Measurements from ENCODE around the gene PPHLN1. TPM values are rescaled to one million over a fixed set of nuclear protein-coding genes. Genes with fewer than 3 reads are reported as not detected.

PPHLN1 gene
- total RNA-seq, 4 donors from 2014 or later: 44.9 to 324 (median 59.6) TPM

DNA sequence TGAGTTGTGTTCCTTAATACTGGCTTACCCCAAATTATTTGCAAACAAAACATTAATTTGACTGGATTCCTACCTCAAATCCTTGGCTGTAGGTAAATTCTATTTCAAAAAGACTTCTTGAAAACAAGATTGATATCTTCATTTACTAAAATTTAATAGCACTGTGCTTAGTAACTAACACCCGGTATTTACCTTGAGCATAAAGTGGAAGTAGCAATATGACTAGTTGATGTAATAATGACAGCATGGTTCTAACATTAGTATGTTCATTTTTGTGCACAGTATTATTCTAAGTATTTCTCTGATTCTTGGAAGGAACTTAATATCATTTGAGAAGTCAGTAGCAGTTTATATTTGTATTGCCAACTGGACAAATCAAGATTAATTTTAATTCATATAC is 96.8 kb downstream of the PPHLN1 start:
- Histone ChIP-seq H3K4me3 (no peak overlapping the region), H3K9me3 (no peaks in the 10 kb centered on the region), H3K4me1 (no peaks in the 10 kb centered on the region), H3K27me3 (no peaks in the 10 kb centered on the region), H3K36me3 (no peaks in the 10 kb centered on the region), H3K27ac (no peak overlapping the region)
- intact Hi-C loops (cut with DNase I; ENCODE audit: low total_unique reads) (no loop called here), in situ Hi-C loops (cut with MboI; ENCODE audit: low pct_ligation_motif_present in 1 of 4, low pct_unique_long_range_greater_than_20kb in 1 of 4, low sequenced_read_pairs in 3 of 4) (no loop called here)
- WGBS, 2 donors (ENCODE audit: low coverage in 1 of 2): 86 to 88% methylated on average over 1 of the region's 1 CpG
- DNase-seq: no peak
- TF ChIP-seq EP300 (IDR thresholded peaks at IDR 0.05; ENCODE audit: low read depth) (no peak), POLR2AphosphoS5 (IDR thresholded peaks at IDR 0.05) (no peak), POLR2A (IDR thresholded peaks at IDR 0.05) (no peak)
- TF ChIP-seq, protein P1, sequence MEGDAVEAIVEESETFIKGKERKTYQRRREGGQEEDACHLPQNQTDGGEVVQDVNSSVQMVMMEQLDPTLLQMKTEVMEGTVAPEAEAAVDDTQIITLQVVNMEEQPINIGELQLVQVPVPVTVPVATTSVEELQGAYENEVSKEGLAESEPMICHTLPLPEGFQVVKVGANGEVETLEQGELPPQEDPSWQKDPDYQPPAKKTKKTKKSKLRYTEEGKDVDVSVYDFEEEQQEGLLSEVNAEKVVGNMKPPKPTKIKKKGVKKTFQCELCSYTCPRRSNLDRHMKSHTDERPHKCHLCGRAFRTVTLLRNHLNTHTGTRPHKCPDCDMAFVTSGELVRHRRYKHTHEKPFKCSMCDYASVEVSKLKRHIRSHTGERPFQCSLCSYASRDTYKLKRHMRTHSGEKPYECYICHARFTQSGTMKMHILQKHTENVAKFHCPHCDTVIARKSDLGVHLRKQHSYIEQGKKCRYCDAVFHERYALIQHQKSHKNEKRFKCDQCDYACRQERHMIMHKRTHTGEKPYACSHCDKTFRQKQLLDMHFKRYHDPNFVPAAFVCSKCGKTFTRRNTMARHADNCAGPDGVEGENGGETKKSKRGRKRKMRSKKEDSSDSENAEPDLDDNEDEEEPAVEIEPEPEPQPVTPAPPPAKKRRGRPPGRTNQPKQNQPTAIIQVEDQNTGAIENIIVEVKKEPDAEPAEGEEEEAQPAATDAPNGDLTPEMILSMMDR (IDR thresholded peaks at IDR 0.05): no peak

DNA sequence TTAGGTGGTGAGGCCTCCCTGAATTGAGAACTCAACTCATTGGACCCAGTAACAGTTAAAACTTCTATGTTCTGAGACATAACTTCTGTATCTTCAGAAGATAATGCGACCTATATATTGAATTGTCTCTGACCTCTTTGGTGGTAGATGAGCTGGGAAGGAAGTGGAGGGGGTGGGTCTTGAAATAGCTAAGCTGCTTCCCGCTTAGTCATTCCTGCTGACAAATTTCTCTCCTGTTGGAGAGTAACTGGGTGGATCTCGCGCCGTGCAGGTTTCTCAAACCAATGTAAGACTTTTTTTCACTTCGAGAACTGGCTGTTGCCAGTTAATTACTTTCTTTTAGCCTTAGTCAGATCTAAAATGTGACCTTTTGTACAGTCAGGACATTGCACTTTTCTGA is 100.8 kb downstream of the PPHLN1 start:
- intact Hi-C loops (cut with DNase I; ENCODE audit: low total_unique reads) (no loop called here), in situ Hi-C loops (cut with MboI; ENCODE audit: low pct_ligation_motif_present in 1 of 4, low pct_unique_long_range_greater_than_20kb in 1 of 4, low sequenced_read_pairs in 3 of 4) (no loop called here)
- WGBS, 2 donors (ENCODE audit: low coverage in 1 of 2): 86 to 89% methylated on average over 5 to 6 of the region's 6 CpGs

DNA sequence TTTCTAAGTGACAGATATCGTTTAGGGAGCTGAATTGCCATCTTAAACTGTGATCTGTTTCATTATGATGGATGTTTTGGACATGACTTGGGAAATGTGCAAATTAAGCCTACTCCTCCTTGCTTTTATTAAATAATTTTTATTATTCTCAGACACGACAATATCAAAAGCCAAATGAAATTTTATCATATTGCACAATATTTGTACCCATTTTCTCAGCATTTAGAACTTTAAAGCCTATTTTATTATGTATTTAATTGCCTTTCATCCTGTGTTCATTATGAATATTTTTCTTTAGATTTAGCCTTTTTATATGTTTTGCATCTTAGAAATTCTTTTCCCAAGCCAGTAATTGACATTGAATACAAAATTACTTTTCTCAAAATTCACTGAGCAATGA is 102.9 kb downstream of the PPHLN1 start:
- in situ Hi-C loops (cut with MboI; ENCODE audit: low pct_ligation_motif_present in 1 of 4, low pct_unique_long_range_greater_than_20kb in 1 of 4, low sequenced_read_pairs in 3 of 4): no loop called here
- no peak overlapping the region for H3K4me3 ChIP-seq
- no peak for DNase-seq
- intact Hi-C loops (cut with DNase I; ENCODE audit: low total_unique reads): no loop called here
- WGBS, 2 donors (ENCODE audit: low coverage in 1 of 2): 31 to 68% methylated on average over 1 to 2 of the region's 2 CpGs
- no peaks in the 10 kb centered on the region for H3K36me3 ChIP-seq
- no peaks in the 10 kb centered on the region for H3K4me1 ChIP-seq
- no peaks in the 10 kb centered on the region for H3K9me3 ChIP-seq
- no peak overlapping the region for H3K27ac ChIP-seq
- TF ChIP-seq POLR2AphosphoS5 (IDR thresholded peaks at IDR 0.05): no peak
- TF ChIP-seq POLR2A (IDR thresholded peaks at IDR 0.05): no peak
- H3K27me3 ChIP-seq: no peaks in the 10 kb centered on the region

More for the DNA sequence above, 100.8 kb downstream of the PPHLN1 start:
- Histone ChIP-seq H3K27me3 (no peaks in the 10 kb centered on the region), H3K4me3 (no peak overlapping the region), H3K27ac (no peak overlapping the region), H3K9me3 (no peaks in the 10 kb centered on the region), H3K4me1 (no peaks in the 10 kb centered on the region), H3K36me3 (no peaks in the 10 kb centered on the region)
- no peak for DNase-seq
- TF ChIP-seq POLR2AphosphoS5 (IDR thresholded peaks at IDR 0.05): no peak
- TF ChIP-seq, protein P1 (IDR thresholded peaks at IDR 0.05): no peak
- TF ChIP-seq POLR2A (IDR thresholded peaks at IDR 0.05): no peak

DNA sequence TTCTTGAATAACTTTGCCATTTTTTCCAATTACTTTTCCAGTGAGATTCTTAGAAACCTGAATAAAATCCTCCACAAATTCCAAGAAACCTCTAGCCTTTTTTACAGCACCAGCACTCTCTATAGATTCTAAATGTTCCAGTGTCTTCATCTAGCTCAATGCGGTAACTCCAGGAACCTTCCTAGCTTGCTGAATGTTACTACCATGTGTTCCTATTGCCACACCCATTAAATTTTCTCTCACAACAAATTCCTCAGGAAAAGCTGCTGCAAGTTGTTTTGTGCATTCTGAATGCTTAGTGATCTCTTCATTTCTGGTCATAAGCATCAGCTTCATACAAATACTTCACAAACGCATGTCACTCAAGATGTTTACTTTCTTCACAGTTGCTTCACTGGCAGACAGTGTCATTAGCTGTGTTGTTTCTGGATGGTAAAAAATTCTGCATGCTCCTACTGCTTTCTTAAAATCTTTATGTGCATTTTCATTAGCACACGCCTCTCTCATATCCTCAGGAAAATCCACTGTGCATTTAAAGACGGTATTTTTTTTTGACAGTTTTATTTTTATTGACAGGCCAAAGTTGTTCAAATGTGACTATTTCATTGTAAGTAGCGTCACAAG is 106.7 kb downstream of the PPHLN1 start:
- Histone ChIP-seq H3K36me3 (no peaks in the 10 kb centered on the region), H3K9me3 (no peaks in the 10 kb centered on the region), H3K4me1 (no peaks in the 10 kb centered on the region), H3K4me3 (no peak overlapping the region), H3K27ac (no peak overlapping the region), H3K27me3 (no peaks in the 10 kb centered on the region)
- no peak for TF ChIP-seq POLR2A (IDR thresholded peaks at IDR 0.05)
- TF ChIP-seq, protein P1 (IDR thresholded peaks at IDR 0.05): no peak
- TF ChIP-seq POLR2AphosphoS5 (IDR thresholded peaks at IDR 0.05): no peak
- no peak for TF ChIP-seq EP300 (IDR thresholded peaks at IDR 0.05; ENCODE audit: low read depth)
- WGBS, 2 donors (ENCODE audit: low coverage in 1 of 2): 95 to 96% methylated on average over 5 of the region's 5 CpGs
- intact Hi-C loops (cut with DNase I; ENCODE audit: low total_unique reads) (no loop called here), in situ Hi-C loops (cut with MboI; ENCODE audit: low pct_ligation_motif_present in 1 of 4, low pct_unique_long_range_greater_than_20kb in 1 of 4, low sequenced_read_pairs in 3 of 4) (no loop called here)
- DNase-seq: no peak

DNA sequence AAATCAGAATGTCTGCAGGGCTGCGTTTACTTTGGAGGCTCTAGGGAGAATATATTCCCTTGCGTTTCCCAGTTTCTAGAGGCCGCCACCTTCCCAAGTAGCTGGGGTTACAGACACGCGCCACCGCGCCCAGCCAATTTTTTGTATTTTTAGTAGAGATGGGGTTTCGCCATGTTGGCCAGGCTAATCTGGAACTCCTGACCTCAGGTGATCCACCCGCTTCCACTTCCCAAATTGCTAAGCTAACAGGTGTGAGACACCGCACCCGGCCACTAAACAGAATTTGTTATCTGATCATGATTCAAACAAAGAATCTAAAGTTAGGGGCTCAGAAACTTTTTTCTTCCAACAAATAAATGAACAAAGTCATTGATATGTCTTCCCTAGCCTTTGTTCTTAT is 114.6 kb downstream of the PPHLN1 start:
- H3K27ac ChIP-seq: no peak overlapping the region
- in situ Hi-C loops (cut with MboI; ENCODE audit: low pct_ligation_motif_present in 1 of 4, low pct_unique_long_range_greater_than_20kb in 1 of 4, low sequenced_read_pairs in 3 of 4) (no loop called here), intact Hi-C loops (cut with DNase I; ENCODE audit: low total_unique reads) (no loop called here)
- DNase-seq: no peak
- peaks cover 0 to 25% (median 7%) of the 10 kb centered on the region in 4 donors for H3K36me3 ChIP-seq
- TF ChIP-seq POLR2AphosphoS5 (IDR thresholded peaks at IDR 0.05) (no peak), POLR2A (IDR thresholded peaks at IDR 0.05) (no peak), EP300 (IDR thresholded peaks at IDR 0.05; ENCODE audit: low read depth) (no peak)
- TF ChIP-seq, protein P1 (IDR thresholded peaks at IDR 0.05): no peak
- no peaks in the 10 kb centered on the region for H3K27me3 ChIP-seq
- no peaks in the 10 kb centered on the region for H3K9me3 ChIP-seq
- no peak overlapping the region for H3K4me3 ChIP-seq
- 93 to 94% methylated on average over 11 of the region's 11 CpGs for WGBS, 2 donors (ENCODE audit: low coverage in 1 of 2)
- H3K4me1 ChIP-seq: no peaks in the 10 kb centered on the region

Data from transverse colon (tissue), 4 donors.